Measurements from ENCODE around the gene CBFB. TPM values are rescaled to one million over a fixed set of nuclear protein-coding genes. Genes with fewer than 3 reads are reported as not detected.

Gene CBFB
- total and polyA plus RNA-seq, 2 of the 13 experiments (the other 11 are each of a cell fraction or from before 2014, with no cell fraction given) = 22.1 to 70.8 TPM

DNA sequence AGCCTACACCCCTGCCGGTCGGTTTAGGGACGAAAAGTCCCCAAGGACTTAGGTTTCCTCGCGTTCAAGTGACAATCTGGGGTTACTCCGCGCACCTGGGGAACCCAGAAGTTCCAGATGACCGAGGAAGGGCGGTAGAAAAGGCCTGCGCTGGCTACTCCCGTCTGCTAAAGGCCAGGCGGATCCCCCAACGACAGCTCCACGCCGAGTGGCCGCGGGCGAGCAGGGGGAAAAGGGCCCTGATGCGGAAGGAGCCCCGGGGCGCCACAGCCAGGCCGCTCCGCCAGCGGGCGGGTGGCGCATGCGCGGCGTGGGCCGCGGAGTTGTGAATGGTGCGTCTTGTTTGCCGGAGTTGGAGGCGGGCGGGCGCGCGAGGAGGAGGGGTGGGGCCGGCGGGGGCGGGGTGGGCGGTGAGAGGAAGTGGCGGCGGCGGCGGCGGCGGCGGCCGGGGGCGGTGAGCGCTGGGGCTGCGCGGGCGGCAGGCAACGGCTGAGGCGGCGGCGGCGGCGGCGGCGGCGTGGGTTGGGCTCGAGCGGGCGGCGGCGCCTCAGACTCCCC, at the start of gene CBFB (continued):
- TF ChIP-seq, protein P1, sequence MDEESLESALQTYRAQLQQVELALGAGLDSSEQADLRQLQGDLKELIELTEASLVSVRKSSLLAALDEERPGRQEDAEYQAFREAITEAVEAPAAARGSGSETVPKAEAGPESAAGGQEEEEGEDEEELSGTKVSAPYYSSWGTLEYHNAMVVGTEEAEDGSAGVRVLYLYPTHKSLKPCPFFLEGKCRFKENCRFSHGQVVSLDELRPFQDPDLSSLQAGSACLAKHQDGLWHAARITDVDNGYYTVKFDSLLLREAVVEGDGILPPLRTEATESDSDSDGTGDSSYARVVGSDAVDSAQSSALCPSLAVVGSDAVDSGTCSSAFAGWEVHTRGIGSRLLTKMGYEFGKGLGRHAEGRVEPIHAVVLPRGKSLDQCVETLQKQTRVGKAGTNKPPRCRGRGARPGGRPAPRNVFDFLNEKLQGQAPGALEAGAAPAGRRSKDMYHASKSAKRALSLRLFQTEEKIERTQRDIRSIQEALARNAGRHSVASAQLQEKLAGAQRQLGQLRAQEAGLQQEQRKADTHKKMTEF (CRISPR knock-in tag; IDR thresholded peaks at IDR 0.05) = peak; percentile 89
- TF ChIP-seq, protein P2, sequence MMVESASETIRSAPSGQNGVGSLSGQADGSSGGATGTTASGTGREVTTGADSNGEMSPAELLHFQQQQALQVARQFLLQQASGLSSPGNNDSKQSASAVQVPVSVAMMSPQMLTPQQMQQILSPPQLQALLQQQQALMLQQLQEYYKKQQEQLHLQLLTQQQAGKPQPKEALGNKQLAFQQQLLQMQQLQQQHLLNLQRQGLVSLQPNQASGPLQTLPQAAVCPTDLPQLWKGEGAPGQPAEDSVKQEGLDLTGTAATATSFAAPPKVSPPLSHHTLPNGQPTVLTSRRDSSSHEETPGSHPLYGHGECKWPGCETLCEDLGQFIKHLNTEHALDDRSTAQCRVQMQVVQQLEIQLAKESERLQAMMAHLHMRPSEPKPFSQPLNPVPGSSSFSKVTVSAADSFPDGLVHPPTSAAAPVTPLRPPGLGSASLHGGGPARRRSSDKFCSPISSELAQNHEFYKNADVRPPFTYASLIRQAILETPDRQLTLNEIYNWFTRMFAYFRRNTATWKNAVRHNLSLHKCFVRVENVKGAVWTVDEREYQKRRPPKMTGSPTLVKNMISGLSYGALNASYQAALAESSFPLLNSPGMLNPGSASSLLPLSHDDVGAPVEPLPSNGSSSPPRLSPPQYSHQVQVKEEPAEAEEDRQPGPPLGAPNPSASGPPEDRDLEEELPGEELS (CRISPR knock-in tag; IDR thresholded peaks at IDR 0.05) = peak; percentile 62
- TF ChIP-seq, protein P3, sequence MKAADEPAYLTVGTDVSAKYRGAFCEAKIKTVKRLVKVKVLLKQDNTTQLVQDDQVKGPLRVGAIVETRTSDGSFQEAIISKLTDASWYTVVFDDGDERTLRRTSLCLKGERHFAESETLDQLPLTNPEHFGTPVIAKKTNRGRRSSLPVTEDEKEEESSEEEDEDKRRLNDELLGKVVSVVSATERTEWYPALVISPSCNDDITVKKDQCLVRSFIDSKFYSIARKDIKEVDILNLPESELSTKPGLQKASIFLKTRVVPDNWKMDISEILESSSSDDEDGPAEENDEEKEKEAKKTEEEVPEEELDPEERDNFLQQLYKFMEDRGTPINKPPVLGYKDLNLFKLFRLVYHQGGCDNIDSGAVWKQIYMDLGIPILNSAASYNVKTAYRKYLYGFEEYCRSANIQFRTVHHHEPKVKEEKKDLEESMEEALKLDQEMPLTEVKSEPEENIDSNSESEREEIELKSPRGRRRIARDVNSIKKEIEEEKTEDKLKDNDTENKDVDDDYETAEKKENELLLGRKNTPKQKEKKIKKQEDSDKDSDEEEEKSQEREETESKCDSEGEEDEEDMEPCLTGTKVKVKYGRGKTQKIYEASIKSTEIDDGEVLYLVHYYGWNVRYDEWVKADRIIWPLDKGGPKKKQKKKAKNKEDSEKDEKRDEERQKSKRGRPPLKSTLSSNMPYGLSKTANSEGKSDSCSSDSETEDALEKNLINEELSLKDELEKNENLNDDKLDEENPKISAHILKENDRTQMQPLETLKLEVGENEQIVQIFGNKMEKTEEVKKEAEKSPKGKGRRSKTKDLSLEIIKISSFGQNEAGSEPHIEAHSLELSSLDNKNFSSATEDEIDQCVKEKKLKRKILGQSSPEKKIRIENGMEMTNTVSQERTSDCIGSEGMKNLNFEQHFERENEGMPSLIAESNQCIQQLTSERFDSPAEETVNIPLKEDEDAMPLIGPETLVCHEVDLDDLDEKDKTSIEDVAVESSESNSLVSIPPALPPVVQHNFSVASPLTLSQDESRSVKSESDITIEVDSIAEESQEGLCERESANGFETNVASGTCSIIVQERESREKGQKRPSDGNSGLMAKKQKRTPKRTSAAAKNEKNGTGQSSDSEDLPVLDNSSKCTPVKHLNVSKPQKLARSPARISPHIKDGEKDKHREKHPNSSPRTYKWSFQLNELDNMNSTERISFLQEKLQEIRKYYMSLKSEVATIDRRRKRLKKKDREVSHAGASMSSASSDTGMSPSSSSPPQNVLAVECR (CRISPR knock-in tag; IDR thresholded peaks at IDR 0.05; ENCODE audit: borderline replicate concordance) = peak; percentile 70; the same call in 1 of the 2 replicates
- TF ChIP-seq ZNF761 (CRISPR knock-in tag; conservative IDR thresholded peaks at IDR 0.05) = no peak; the same call in 1 of the 2 replicates
- no peak for TF ChIP-seq MLLT10 (CRISPR knock-in tag; IDR thresholded peaks at IDR 0.05)
- TF ChIP-seq ZNF589 (CRISPR knock-in tag; conservative IDR thresholded peaks at IDR 0.05) = 0 out of 2 replicates have a peak, but pooled peaks have one; percentile 47
- TF ChIP-seq ZNF263 (CRISPR knock-in tag; IDR thresholded peaks at IDR 0.05) = peak; percentile 60; the same call in 1 of the 2 replicates
- no peak for TF ChIP-seq NONO (IDR thresholded peaks at IDR 0.05)
- peak; percentile 86 for TF ChIP-seq NONO (CRISPR knock-in tag; conservative IDR thresholded peaks at IDR 0.05)
- peak; percentile 76; the same call in 1 of the 2 replicates for TF ChIP-seq MAZ (IDR thresholded peaks at IDR 0.05; ENCODE audit: borderline replicate concordance, low read depth, low read length)
- peak; percentile 84 for TF ChIP-seq MAZ (CRISPR knock-in tag; IDR thresholded peaks at IDR 0.05; ENCODE audit: low read depth)
- TF ChIP-seq RARG (CRISPR knock-in tag; IDR thresholded peaks at IDR 0.05; ENCODE audit: low read depth) = no peak; the same call in 1 of the 2 replicates
- TF ChIP-seq CHD4 (IDR thresholded peaks at IDR 0.05; ENCODE audit: borderline replicate concordance, low read length) = no peak
- TF ChIP-seq ARID2 (CRISPR knock-in tag; IDR thresholded peaks at IDR 0.05; ENCODE audit: borderline replicate concordance) = no peak
- no peak for TF ChIP-seq RBAK (CRISPR knock-in tag; IDR thresholded peaks at IDR 0.05)
- TF ChIP-seq, protein P4, sequence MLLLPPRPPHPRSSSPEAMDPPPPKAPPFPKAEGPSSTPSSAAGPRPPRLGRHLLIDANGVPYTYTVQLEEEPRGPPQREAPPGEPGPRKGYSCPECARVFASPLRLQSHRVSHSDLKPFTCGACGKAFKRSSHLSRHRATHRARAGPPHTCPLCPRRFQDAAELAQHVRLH (CRISPR knock-in tag; IDR thresholded peaks at IDR 0.05; ENCODE audit: borderline replicate concordance, low read depth) = peak; percentile 85; the same call in 1 of the 2 replicates
- peak; percentile 67; the same call in 1 of the 2 replicates for TF ChIP-seq ZNF766 (CRISPR knock-in tag; IDR thresholded peaks at IDR 0.05; ENCODE audit: borderline replicate concordance)
- peak; percentile 51; the same call in 1 of the 2 replicates for TF ChIP-seq JUN (CRISPR knock-in tag; IDR thresholded peaks at IDR 0.05)
- TF ChIP-seq, protein P5, sequence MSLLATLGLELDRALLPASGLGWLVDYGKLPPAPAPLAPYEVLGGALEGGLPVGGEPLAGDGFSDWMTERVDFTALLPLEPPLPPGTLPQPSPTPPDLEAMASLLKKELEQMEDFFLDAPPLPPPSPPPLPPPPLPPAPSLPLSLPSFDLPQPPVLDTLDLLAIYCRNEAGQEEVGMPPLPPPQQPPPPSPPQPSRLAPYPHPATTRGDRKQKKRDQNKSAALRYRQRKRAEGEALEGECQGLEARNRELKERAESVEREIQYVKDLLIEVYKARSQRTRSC (CRISPR knock-in tag; IDR thresholded peaks at IDR 0.05; ENCODE audit: low read depth) = 0 out of 2 replicates have a peak, but pooled peaks have one; percentile 53
- TF ChIP-seq ZNF775 (CRISPR knock-in tag; IDR thresholded peaks at IDR 0.05; ENCODE audit: borderline replicate concordance) = no peak
- peak; percentile 89 for TF ChIP-seq ZBTB20 (CRISPR knock-in tag; IDR thresholded peaks at IDR 0.05; ENCODE audit: borderline replicate concordance, low read depth)
